HepG2 (cell line): Measurements from ENCODE around the gene LRTM2. TPM values are rescaled to one million over a fixed set of nuclear protein-coding genes. Genes with fewer than 3 reads are reported as not detected.

ENCODE experiments used
- AGO2 ChIP-seq: fragments of 200-400 bp; formaldehyde crosslinking; optimal IDR thresholded peaks from 2 replicates; pipeline ENCODE3; 2017; ENCODE audit warnings: mild to moderate bottlenecking, low read depth, low read length, moderate library complexity
- CREM ChIP-seq, 2 experiments: sonication (generic) in 1 of 2; formaldehyde crosslinking in 1 of 2; IDR thresholded peaks; 2 replicates each; pipeline versions ENCODE4 v1.4.0 to v1.6.1; 2016 to 2020; ENCODE audit warnings: antibody characterized with exemption in 1 of 2, mild to moderate bottlenecking in 1 of 2, missing genetic modification reagents in 1 of 2
- FLYWCH1 ChIP-seq: sonication (generic); formaldehyde crosslinking; IDR thresholded peaks from 2 replicates; pipeline ENCODE4 v1.8.1; 2023; ENCODE audit warnings: mild to moderate bottlenecking, missing genetic modification reagents
- GLI4 ChIP-seq: sonication (generic); formaldehyde crosslinking; IDR thresholded peaks from 2 replicates; pipeline ENCODE4 v1.5.1; 2020; ENCODE audit warnings: missing genetic modification reagents, mild to moderate bottlenecking, moderate library complexity, borderline replicate concordance
- IRF2 ChIP-seq: IDR thresholded peaks from 2 replicates; pipeline ENCODE4 v1.6.1; 2018; ENCODE audit warnings: missing genetic modification reagents, missing compliant biosample characterization
- JARID2 ChIP-seq: sonication (generic); formaldehyde crosslinking; IDR thresholded peaks from 2 replicates; pipeline ENCODE4 v1.8.1; 2023; ENCODE audit warnings: missing genetic modification reagents, inconsistent platforms; ENCODE audit not compliant: insufficient replicate concordance
- KDM2A ChIP-seq: sonication (generic); formaldehyde crosslinking; IDR thresholded peaks from 2 replicates; pipeline ENCODE4 v1.4.0; 2020; ENCODE audit warnings: low read depth, missing genetic modification reagents, borderline replicate concordance
- KDM5A ChIP-seq: fragments of 200-600 bp; sonication (generic); IDR thresholded peaks from 2 replicates; pipeline ENCODE4 v1.7.0; 2018; ENCODE audit warnings: antibody characterized with exemption, mild to moderate bottlenecking, low read length, borderline replicate concordance
- MED1 ChIP-seq: sonication (generic); formaldehyde crosslinking; IDR thresholded peaks from 2 replicates; pipeline ENCODE4 v1.4.0; 2020; ENCODE audit warnings: missing genetic modification reagents
- MZF1 ChIP-seq: sonication (generic); formaldehyde crosslinking; IDR thresholded peaks from 2 replicates; pipeline ENCODE4 v1.8.1; 2023; ENCODE audit warnings: mild to moderate bottlenecking, missing genetic modification reagents, borderline replicate concordance
- NCOA2 ChIP-seq: sonication (generic); formaldehyde crosslinking; IDR thresholded peaks from 2 replicates; pipeline ENCODE4 v1.8.0; 2022; ENCODE audit warnings: inconsistent platforms
- NFKBIZ ChIP-seq: IDR thresholded peaks from 2 replicates; pipeline ENCODE4 v1.6.1; 2018; ENCODE audit warnings: missing genetic modification reagents, missing compliant biosample characterization
- PHB2 ChIP-seq: fragments of 450-650 bp; IDR thresholded peaks from 2 replicates; pipeline ENCODE4 v1.6.1; 2018; ENCODE audit not compliant: partially characterized antibody
- PHF8 ChIP-seq: sonication (generic); formaldehyde crosslinking; IDR thresholded peaks from 2 replicates; pipeline ENCODE4 v1.5.0; 2020; ENCODE audit warnings: missing genetic modification reagents
- RFX3 ChIP-seq: IDR thresholded peaks from 2 replicates; pipeline ENCODE4 v1.6.1; 2016; ENCODE audit warnings: missing biosample characterization, missing genetic modification reagents
- SNAI1 ChIP-seq: sonication (generic); formaldehyde crosslinking; IDR thresholded peaks from 2 replicates; pipeline ENCODE4 v1.5.0; 2020; ENCODE audit warnings: mild to moderate bottlenecking, missing genetic modification reagents, borderline replicate concordance
- SRSF4 ChIP-seq: fragments of 200-400 bp; formaldehyde crosslinking; IDR thresholded peaks from one replicate; pipeline ENCODE4 v1.6.1; 2018; ENCODE audit warnings: mild to moderate bottlenecking, low read depth, low read length, moderate library complexity; ENCODE audit not compliant: poor library complexity, severe bottlenecking
- ZBTB38 ChIP-seq: sonication (generic); formaldehyde crosslinking; IDR thresholded peaks from 2 replicates; pipeline ENCODE4 v1.5.1; 2020; ENCODE audit warnings: mild to moderate bottlenecking, missing genetic modification reagents
- ZBTB7A ChIP-seq: sonication (generic); formaldehyde crosslinking; IDR thresholded peaks from 2 replicates; pipeline ENCODE4 v1.8.0; 2022; ENCODE audit warnings: mild to moderate bottlenecking, missing genetic modification reagents
- ZKSCAN5 ChIP-seq: sonication (generic); formaldehyde crosslinking; IDR thresholded peaks from 2 replicates; pipeline ENCODE4 v1.5.1; 2020; ENCODE audit warnings: mild to moderate bottlenecking, missing genetic modification reagents
- ZNF10 ChIP-seq: sonication (generic); formaldehyde crosslinking; IDR thresholded peaks from 2 replicates; pipeline ENCODE4 v1.4.0; 2020; ENCODE audit warnings: mild to moderate bottlenecking, low read depth, missing genetic modification reagents, borderline replicate concordance
- ZNF225 ChIP-seq: sonication (generic); formaldehyde crosslinking; IDR thresholded peaks from 2 replicates; pipeline ENCODE4 v1.4.0; 2020; ENCODE audit warnings: mild to moderate bottlenecking, missing genetic modification reagents
- ZNF34 ChIP-seq: sonication (generic); formaldehyde crosslinking; IDR thresholded peaks from 2 replicates; pipeline ENCODE4 v1.4.0; 2020; ENCODE audit warnings: mild to moderate bottlenecking, missing genetic modification reagents, borderline replicate concordance
- ZNF431 ChIP-seq: sonication (generic); formaldehyde crosslinking; IDR thresholded peaks from 2 replicates; pipeline ENCODE4 v1.9.0; 2022; ENCODE audit warnings: missing genetic modification reagents, low read depth, mild to moderate bottlenecking, borderline replicate concordance
- ZNF510 ChIP-seq: sonication (generic); formaldehyde crosslinking; IDR thresholded peaks from 2 replicates; pipeline ENCODE4 v1.4.0; 2020; ENCODE audit warnings: low read depth, mild to moderate bottlenecking, missing genetic modification reagents
- ZNF563 ChIP-seq: sonication (generic); formaldehyde crosslinking; IDR thresholded peaks from 2 replicates; pipeline ENCODE4 v1.8.0; 2022; ENCODE audit warnings: mild to moderate bottlenecking, moderate library complexity, missing genetic modification reagents
- ZNF713 ChIP-seq: sonication (generic); formaldehyde crosslinking; IDR thresholded peaks from 2 replicates; pipeline ENCODE4 v1.4.0; 2020; ENCODE audit warnings: mild to moderate bottlenecking, missing genetic modification reagents
- ZNF781 ChIP-seq: sonication (generic); formaldehyde crosslinking; IDR thresholded peaks from 2 replicates; pipeline ENCODE4 v1.5.1; 2020; ENCODE audit warnings: borderline replicate concordance, mild to moderate bottlenecking, missing genetic modification reagents; ENCODE audit errors: not compliant biosample characterization
- ZSCAN20 ChIP-seq: sonication (generic); formaldehyde crosslinking; IDR thresholded peaks from 2 replicates; pipeline ENCODE4 v1.4.0; 2020; ENCODE audit warnings: missing genetic modification reagents, mild to moderate bottlenecking, borderline replicate concordance
- polyA plus RNA-seq, 8 experiments: library from polyadenylated mRNA; depleted of rRNA in 3 of 8; stranded (reverse) in 7 of 8; unstranded in 1 of 8; fragments of >200 nt; fragmentation: Illumina TruSeq in 4 of 8; extraction: Trizol in 4 of 8; gene quantifications; 2 replicates each; pipeline versions ENCODE4 v1.2.1 to v1.2.3, GENCODE V29; 2011 to 2016; ENCODE audit warnings: low read depth in 4 of 8, missing spikeins in 1 of 8, mixed read lengths in 1 of 8; ENCODE audit not compliant: insufficient read depth in 1 of 8
- total RNA-seq, 5 experiments: library from RNA; depleted of rRNA; stranded (reverse); fragments of >200 nt; fragmentation: Illumina TruSeq; extraction: Trizol; gene quantifications; 2 replicates each; pipeline ENCODE4 v1.2.3, GENCODE V29; 2016; ENCODE audit warnings: low read depth in 1 of 5
- TF ChIP-seq, protein P1 (sequence below): sonication (generic); formaldehyde crosslinking; IDR thresholded peaks from 2 replicates; pipeline ENCODE4 v1.4.0; 2020; ENCODE audit warnings: mild to moderate bottlenecking, missing genetic modification reagents

Gene LRTM2
- total and polyA plus RNA-seq, 2 of the 13 experiments (the other 11 are each of a cell fraction or from before 2014, with no cell fraction given), result 0.09 TPM; not detected in 1

DNA sequence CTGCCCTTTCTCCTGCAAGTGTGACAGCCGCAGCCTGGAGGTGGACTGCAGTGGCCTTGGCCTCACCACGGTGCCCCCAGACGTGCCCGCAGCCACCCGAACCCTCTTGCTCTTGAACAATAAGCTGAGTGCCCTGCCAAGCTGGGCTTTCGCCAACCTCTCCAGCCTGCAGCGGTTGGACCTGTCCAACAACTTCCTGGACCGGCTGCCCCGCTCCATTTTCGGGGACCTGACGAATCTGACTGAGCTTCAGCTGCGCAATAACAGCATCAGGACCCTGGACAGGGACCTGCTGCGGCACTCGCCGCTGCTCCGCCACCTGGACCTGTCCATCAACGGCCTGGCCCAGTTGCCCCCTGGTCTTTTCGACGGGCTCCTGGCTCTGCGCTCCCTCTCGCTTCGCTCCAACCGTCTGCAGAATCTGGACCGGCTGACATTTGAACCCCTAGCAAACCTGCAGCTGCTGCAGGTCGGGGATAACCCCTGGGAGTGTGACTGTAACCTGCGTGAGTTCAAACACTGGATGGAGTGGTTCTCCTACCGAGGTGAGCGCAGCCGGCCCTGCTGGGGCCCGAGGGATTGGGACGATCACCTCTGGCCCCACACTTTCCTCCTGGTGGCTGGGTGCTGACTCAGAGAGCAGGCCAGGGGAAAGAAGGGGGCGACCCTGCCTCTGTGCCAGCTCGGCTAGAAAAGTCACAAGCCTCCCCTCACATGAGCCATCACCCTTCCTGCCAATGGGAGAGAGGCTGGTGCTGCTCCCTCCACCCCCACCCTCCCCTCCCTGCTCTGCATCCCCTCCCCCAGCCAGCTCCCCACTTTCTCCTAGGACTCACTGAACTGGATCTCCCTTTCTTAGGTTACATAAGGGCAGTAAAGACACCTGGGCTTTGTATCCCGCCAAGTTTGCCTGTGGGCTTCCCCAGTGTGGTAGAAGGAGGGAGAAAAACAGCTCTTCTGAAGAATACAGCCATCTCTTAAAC lies 10.9 kb downstream of the LRTM2 start (continued):
- peak; percentile 77; the same call in 1 of the 2 replicates for TF ChIP-seq ZNF563
- TF ChIP-seq MZF1, result no peak
- no peak for TF ChIP-seq JARID2 (CRISPR knock-in tag)
- 0 out of 2 replicates have a peak, but pooled peaks have one; percentile 32 for TF ChIP-seq SNAI1 (CRISPR knock-in tag)
- peak; percentile 81; the same call in 1 of the 2 replicates for TF ChIP-seq KDM2A (CRISPR knock-in tag)
- peak; percentile 74; the same call in 1 of the 2 replicates for TF ChIP-seq ZNF225 (CRISPR knock-in tag)
- peak; percentile 81; the same call in 1 of the 2 replicates for TF ChIP-seq NFKBIZ (CRISPR knock-in tag)
- peak; percentile 61; the same call in 1 of the 2 replicates for TF ChIP-seq ZSCAN20 (CRISPR knock-in tag)
- no peak for TF ChIP-seq SRSF4
- TF ChIP-seq CREM (IDR thresholded peaks at IDR 0.05), result no peak
- no peak for TF ChIP-seq CREM (CRISPR knock-in tag; IDR thresholded peaks at IDR 0.05)
- TF ChIP-seq ZNF10 (CRISPR knock-in tag), result no peak
- no peak; the same call in 1 of the 2 replicates for TF ChIP-seq GLI4 (CRISPR knock-in tag)
- no peak for TF ChIP-seq ZNF510
- TF ChIP-seq KDM5A, result no peak
- TF ChIP-seq FLYWCH1, result no peak
- peak; percentile 4; the same call in 1 of the 2 replicates for TF ChIP-seq PHF8 (CRISPR knock-in tag)
- peak; percentile 43; the same call in 1 of the 2 replicates for TF ChIP-seq MED1 (CRISPR knock-in tag)
- TF ChIP-seq, protein P1, sequence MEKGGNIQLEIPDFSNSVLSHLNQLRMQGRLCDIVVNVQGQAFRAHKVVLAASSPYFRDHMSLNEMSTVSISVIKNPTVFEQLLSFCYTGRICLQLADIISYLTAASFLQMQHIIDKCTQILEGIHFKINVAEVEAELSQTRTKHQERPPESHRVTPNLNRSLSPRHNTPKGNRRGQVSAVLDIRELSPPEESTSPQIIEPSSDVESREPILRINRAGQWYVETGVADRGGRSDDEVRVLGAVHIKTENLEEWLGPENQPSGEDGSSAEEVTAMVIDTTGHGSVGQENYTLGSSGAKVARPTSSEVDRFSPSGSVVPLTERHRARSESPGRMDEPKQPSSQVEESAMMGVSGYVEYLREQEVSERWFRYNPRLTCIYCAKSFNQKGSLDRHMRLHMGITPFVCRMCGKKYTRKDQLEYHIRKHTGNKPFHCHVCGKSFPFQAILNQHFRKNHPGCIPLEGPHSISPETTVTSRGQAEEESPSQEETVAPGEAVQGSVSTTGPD, result no peak
- no peak for TF ChIP-seq PHB2
- TF ChIP-seq IRF2, result peak; percentile 56; the same call in 1 of the 2 replicates
- peak; percentile 46; the same call in 1 of the 2 replicates for TF ChIP-seq ZNF431 (CRISPR knock-in tag)
- TF ChIP-seq ZBTB38 (CRISPR knock-in tag), result no peak
- no peak for TF ChIP-seq ZNF34 (CRISPR knock-in tag)
- no peak for TF ChIP-seq ZNF713
- peak; percentile 70 for TF ChIP-seq NCOA2
- peak; percentile 95 for TF ChIP-seq ZNF781 (CRISPR knock-in tag)
- TF ChIP-seq ZBTB7A, result 0 out of 2 replicates have a peak, but pooled peaks have one; percentile 55
- no peak for TF ChIP-seq RFX3 (CRISPR knock-in tag)
- TF ChIP-seq AGO2, result no peak
- no peak for TF ChIP-seq ZKSCAN5 (CRISPR knock-in tag)
